Activated naive CD8-positive, alpha-beta T cell treated with anti-CD3 and anti-CD28 coated beads, Interleukin-2, amount 50 U/mL, for 24 hours (primary cell): Measurements from ENCODE around the gene HLA-A.
"Not testable (repeated sequence)": the region's sequence is repeated elsewhere in the genome, so short reads cannot be mapped to it uniquely, and the experiment has no call there.

Experiments
- ATAC-seq: fragments of 150-1000 bp; cut with Tn5 transposase; one replicate; pipeline ENCODE4 v1.10.0; 2021
- DNase-seq: peaks from one replicate; pipeline ENCODE4 v3.0.0; 2021
- H3K27ac Mint-ChIP-seq: one replicate; pipeline ENCODE4 v1.8.0; 2021; ENCODE audit warnings: mild to moderate bottlenecking, mixed read lengths
- H3K27me3 Mint-ChIP-seq: one replicate; pipeline ENCODE4 v1.8.0; 2021; ENCODE audit warnings: mixed read lengths
- H3K36me3 Mint-ChIP-seq: one replicate; pipeline ENCODE4 v1.8.0; 2021; ENCODE audit warnings: low read depth, mixed read lengths
- H3K4me1 Mint-ChIP-seq: one replicate; pipeline ENCODE4 v1.8.0; 2021; ENCODE audit warnings: mixed read lengths
- H3K4me3 Mint-ChIP-seq: one replicate; pipeline ENCODE4 v1.8.0; 2021; ENCODE audit warnings: mild to moderate bottlenecking, moderate library complexity, mixed read lengths
- H3K9me3 Mint-ChIP-seq: one replicate; pipeline ENCODE4 v1.8.0; 2021; ENCODE audit warnings: mixed read lengths

The HLA-A gene

DNA sequence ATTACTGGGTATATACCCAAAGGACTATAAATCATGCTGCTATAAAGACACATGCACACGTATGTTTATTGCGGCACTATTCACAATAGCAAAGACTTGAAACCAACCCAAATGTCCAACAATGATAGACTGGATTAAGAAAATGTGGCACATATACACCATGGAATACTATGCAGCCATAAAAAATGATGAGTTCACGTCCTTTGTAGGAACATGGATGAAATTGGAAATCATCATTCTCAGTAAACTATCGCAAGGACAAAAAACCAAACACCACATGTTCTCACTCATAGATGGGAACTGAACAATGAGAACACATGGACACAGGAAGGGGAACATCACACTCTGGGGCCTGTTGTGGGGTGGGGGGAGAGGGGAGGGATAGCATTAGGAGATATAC lies 37.7 kb downstream of the HLA-A start:
- H3K27ac Mint-ChIP-seq, DNase-seq, H3K4me3 Mint-ChIP-seq, ATAC-seq, H3K9me3 Mint-ChIP-seq, H3K36me3 Mint-ChIP-seq: not testable (repeated sequence)
- Mint-ChIP-seq H3K4me1 (peaks cover 22% of the 10 kb centered on the region), H3K27me3 (peaks cover 37% of the 10 kb centered on the region)

- DNase-seq: no peak
- no peak overlapping the region for H3K27ac Mint-ChIP-seq
- H3K36me3 Mint-ChIP-seq: no peaks in the 10 kb centered on the region
- no peaks in the 10 kb centered on the region for H3K9me3 Mint-ChIP-seq
- H3K4me1 Mint-ChIP-seq: peaks cover 17% of the 10 kb centered on the region
- no peak for ATAC-seq
- no peak overlapping the region for H3K4me3 Mint-ChIP-seq
- peaks cover 32% of the 10 kb centered on the region for H3K27me3 Mint-ChIP-seq
Measured at GRCh38 chr6:29980511-29980910, 38.2 kb downstream of the HLA-A start.

DNA sequence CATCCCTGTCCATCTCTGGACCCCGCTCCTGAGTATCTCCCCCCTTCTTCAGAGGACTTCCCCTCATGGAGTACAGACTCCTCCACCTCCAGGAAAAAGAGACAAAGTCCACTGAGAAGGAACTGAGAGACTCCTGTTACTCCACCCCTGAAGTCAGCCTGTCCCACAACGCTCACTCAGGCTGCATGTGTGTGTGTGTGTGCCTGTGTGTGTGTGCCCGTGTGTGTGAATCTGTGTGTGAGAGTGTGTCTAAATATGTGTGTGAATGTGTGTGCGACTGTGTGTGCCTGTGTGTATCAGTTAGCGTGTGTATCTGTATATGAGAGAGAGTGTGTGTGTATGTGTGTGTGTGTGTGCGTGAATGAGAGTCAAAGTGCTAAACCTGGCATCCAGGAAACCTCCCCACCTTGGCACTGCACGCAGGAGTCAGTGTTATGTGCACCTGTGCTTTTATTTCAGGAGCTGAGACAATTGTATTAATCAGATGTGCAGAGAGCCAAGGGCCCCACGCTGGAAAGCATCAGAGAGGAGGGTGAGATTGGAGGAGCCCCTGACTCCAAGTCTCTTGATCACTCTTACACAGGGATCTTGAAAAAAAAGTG lies 39.0 kb downstream of the HLA-A start:
- no peak for DNase-seq
- ATAC-seq: no peak
- no peaks in the 10 kb centered on the region for H3K36me3 Mint-ChIP-seq
- H3K9me3 Mint-ChIP-seq: no peaks in the 10 kb centered on the region
- peaks cover 9% of the 10 kb centered on the region for H3K4me1 Mint-ChIP-seq
- H3K27me3 Mint-ChIP-seq: peaks cover 24% of the 10 kb centered on the region
- H3K27ac Mint-ChIP-seq: no peak overlapping the region
- H3K4me3 Mint-ChIP-seq: no peak overlapping the region

DNA sequence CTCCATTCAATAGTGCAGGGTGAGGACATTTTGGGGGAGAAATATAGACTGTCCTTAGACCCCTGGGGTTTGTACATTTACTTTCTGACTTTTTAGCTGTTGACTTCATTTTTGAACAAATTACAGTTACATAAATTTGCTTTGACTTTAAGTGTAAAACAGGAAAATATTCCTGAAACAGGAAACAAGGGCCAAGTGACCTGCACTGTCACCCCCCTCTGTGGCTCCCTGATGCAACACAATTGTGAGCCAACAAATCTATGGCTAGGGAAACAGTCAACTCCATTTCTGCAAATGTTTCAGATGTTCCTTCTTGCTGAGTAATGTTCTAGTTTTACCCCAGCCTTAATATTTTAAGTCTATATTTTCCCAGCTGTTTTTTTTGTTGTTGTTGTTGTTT lies 39.8 kb downstream of the HLA-A start:
- Mint-ChIP-seq H3K27ac (no peak overlapping the region), H3K36me3 (no peaks in the 10 kb centered on the region), H3K27me3 (peaks cover 19% of the 10 kb centered on the region), H3K9me3 (no peaks in the 10 kb centered on the region), H3K4me1 (peaks cover 4% of the 10 kb centered on the region), H3K4me3 (no peak overlapping the region)
- ATAC-seq (no peak), DNase-seq (no peak)

- ATAC-seq (no peak), DNase-seq (no peak)
- no peaks in the 10 kb centered on the region for H3K9me3 Mint-ChIP-seq
- no peak overlapping the region for H3K4me3 Mint-ChIP-seq
- peaks cover 6% of the 10 kb centered on the region for H3K27me3 Mint-ChIP-seq
- no peak overlapping the region for H3K27ac Mint-ChIP-seq
- no peaks in the 10 kb centered on the region for H3K36me3 Mint-ChIP-seq
- no peaks in the 10 kb centered on the region for H3K4me1 Mint-ChIP-seq
Measured at GRCh38 chr6:29984232-29984631, 41.9 kb downstream of the HLA-A start.

DNA sequence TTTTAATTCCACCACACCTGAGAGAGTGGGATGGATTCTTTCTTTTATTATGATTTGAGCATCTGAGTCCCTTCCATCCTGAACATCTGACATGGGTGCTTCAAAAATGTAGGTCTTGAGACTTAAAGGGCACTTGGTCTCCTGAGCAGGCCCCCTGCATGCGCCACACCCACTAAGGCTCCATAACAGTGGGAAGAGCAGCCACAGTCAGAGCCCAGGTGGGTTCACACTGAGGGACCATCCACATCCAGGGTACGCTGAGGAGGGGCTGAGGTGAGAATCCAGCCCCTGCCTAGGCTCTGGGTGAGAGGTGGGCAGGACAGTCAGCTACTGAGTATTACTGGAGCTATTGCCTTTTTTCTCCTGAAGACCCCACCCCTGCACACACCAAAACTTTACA lies 42.7 kb downstream of the HLA-A start:
- Mint-ChIP-seq H3K9me3 (no peaks in the 10 kb centered on the region), H3K36me3 (no peaks in the 10 kb centered on the region), H3K4me1 (no peaks in the 10 kb centered on the region), H3K4me3 (no peak overlapping the region), H3K27me3 (peaks cover 6% of the 10 kb centered on the region), H3K27ac (no peak overlapping the region)
- ATAC-seq: no peak
- DNase-seq: no peak

- H3K4me3 Mint-ChIP-seq: no peak overlapping the region
- no peak for ATAC-seq
- H3K36me3 Mint-ChIP-seq: no peaks in the 10 kb centered on the region
- H3K4me1 Mint-ChIP-seq: no peaks in the 10 kb centered on the region
- no peak overlapping the region for H3K27ac Mint-ChIP-seq
- DNase-seq: no peak
- H3K9me3 Mint-ChIP-seq: no peaks in the 10 kb centered on the region
- peaks cover 4% of the 10 kb centered on the region for H3K27me3 Mint-ChIP-seq
Measured at GRCh38 chr6:29986179-29986781, 43.9 kb downstream of the HLA-A start.

DNA sequence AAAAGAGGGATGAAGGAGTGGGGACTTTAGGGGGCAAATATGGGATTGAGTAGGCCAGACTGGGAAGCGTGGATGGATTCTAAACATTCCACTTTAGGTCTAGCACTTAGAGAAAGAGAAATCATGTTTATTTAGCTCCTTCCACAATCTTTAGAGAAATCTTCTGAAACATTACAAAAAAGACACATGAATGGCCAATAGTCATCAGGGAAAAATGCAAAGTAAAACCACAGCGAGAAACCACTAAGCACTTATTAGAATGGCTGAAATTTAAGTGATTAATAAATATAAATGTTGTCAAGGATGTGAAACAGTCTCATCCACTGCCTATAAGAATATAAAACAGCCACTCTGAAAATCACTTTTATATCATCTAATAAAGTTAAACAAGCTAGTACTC lies 46.9 kb downstream of the HLA-A start:
- ATAC-seq (no peak), DNase-seq (no peak)
- H3K27me3 Mint-ChIP-seq: peaks cover 2% of the 10 kb centered on the region
- no peaks in the 10 kb centered on the region for H3K36me3 Mint-ChIP-seq
- H3K27ac Mint-ChIP-seq: no peak overlapping the region
- H3K4me3 Mint-ChIP-seq: no peak overlapping the region
- H3K4me1 Mint-ChIP-seq: peaks cover 7% of the 10 kb centered on the region
- H3K9me3 Mint-ChIP-seq: no peaks in the 10 kb centered on the region

DNA sequence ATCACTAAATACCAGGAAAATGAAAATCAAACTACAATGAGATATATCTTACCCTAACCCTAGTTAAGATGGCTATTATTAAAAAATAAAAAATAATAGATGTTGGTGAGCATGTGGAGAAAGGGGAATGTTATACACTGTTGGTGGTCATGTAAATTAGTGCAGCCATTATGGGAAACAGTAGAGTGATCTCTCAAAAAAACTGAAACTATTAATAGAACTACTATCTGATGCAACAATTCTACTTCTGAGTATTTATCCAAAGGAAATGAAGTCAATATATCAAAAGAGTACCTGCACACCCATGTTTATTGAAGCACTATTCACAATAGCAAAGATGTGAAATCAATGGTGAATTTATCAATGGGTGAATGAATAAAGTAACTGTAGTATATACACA lies 48.6 kb downstream of the HLA-A start:
- Mint-ChIP-seq H3K27me3 (peaks cover 2% of the 10 kb centered on the region), H3K9me3 (no peaks in the 10 kb centered on the region), H3K4me1 (peaks cover 7% of the 10 kb centered on the region), H3K36me3 (no peaks in the 10 kb centered on the region), H3K4me3 (no peak overlapping the region), H3K27ac (no peak overlapping the region)
- ATAC-seq: no peak
- no peak for DNase-seq

GRCh38 chr6:29992807-29993206 lies 50.5 kb downstream of the HLA-A start:
- Mint-ChIP-seq H3K4me1 (peaks cover 7% of the 10 kb centered on the region), H3K36me3 (no peaks in the 10 kb centered on the region), H3K9me3 (no peaks in the 10 kb centered on the region), H3K27ac (no peak overlapping the region), H3K4me3 (no peak overlapping the region), H3K27me3 (peaks cover 2% of the 10 kb centered on the region)
- ATAC-seq (peak; percentile 65), DNase-seq (no peak)

DNA sequence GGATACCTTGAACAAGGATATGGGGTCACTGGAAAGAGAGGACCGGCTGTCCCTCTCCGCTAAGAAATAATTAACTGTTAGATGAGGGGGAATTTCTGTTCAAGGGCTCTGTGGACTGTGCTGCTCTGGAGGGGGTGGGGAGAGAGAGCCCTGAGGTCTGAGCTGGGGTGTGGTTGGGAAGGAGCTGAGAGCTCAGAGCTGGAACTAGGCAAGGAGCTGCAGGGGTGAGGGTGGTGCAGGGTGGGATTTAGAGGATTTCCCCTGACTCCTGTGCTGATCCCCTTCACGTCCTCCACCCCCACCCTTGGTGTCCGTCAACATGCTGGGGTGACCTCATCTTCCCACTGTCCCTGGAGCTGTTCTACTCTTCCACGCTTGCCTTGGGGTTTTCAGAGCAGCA lies 52.5 kb downstream of the HLA-A start:
- no peak overlapping the region for H3K4me3 Mint-ChIP-seq
- DNase-seq (no peak), ATAC-seq (no peak)
- H3K4me1 Mint-ChIP-seq: peaks cover 7% of the 10 kb centered on the region
- H3K9me3 Mint-ChIP-seq: no peaks in the 10 kb centered on the region
- no peaks in the 10 kb centered on the region for H3K36me3 Mint-ChIP-seq
- no peaks in the 10 kb centered on the region for H3K27me3 Mint-ChIP-seq
- no peak overlapping the region for H3K27ac Mint-ChIP-seq

GRCh38 chr6:29995340-29995777 lies 53.0 kb downstream of the HLA-A start:
- ATAC-seq (no peak), DNase-seq (no peak)
- Mint-ChIP-seq H3K27me3 (no peaks in the 10 kb centered on the region), H3K27ac (no peak overlapping the region), H3K36me3 (no peaks in the 10 kb centered on the region), H3K4me3 (no peak overlapping the region), H3K9me3 (no peaks in the 10 kb centered on the region), H3K4me1 (peaks cover 7% of the 10 kb centered on the region)
